ENCODE results near the gene STPG1. TPM values are rescaled to one million over a fixed set of nuclear protein-coding genes. Genes with fewer than 3 reads are reported as not detected.
A peak's percentile ranks its signal among the peaks of the same experiment; 100 is the strongest.

Gene STPG1
- polyA plus RNA-seq, 1 donor: 5.7 TPM

GRCh38 chr1:24329331-24329730 lies 84.3 kb downstream of the STPG1 start:
- H3K4me3 ChIP-seq (ENCODE audit: low read length): no peak overlapping the region
- WGBS (ENCODE audit: insufficient coverage, low lambda C conversion rate): no CpG with 5 or more reads among the region's 9 CpGs
- no peaks in the 10 kb centered on the region for H3K27me3 ChIP-seq (ENCODE audit: control insufficient read depth, insufficient read depth, low read length)
- no peaks in the 10 kb centered on the region for H3K9me3 ChIP-seq (ENCODE audit: control insufficient read depth, low read depth, low read length)
- H3K36me3 ChIP-seq (ENCODE audit: control insufficient read depth, insufficient read depth, low read length): no peaks in the 10 kb centered on the region
- H3K27ac ChIP-seq (ENCODE audit: low read length): no peak overlapping the region
- H3K4me1 ChIP-seq (ENCODE audit: control insufficient read depth, insufficient read depth, low read length): no peaks in the 10 kb centered on the region
- no peak for DNase-seq

DNA sequence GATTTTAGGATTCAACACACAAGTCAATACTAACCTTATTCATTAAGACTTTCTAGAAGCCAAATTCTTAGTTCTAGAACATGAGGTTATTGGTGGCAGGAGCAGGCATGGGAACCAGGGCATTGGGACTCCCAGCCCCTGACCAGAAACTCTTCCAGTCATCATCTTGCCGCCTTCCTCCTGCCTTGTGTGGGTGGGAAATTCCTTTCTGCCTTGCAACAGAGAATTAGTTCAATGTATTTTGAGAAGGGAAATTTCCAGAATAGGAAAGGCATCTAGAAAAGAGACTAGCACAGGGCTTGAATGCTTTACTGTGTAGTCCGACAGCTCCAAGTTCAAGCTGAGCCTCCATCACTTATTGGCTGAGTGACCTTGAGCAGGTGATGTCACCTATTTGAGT lies 85.7 kb downstream of the STPG1 start:
- no CpG with 5 or more reads among the region's 2 CpGs for WGBS (ENCODE audit: insufficient coverage, low lambda C conversion rate)
- no peak for DNase-seq
- Histone ChIP-seq H3K36me3 (ENCODE audit: control insufficient read depth, insufficient read depth, low read length) (no peaks in the 10 kb centered on the region), H3K4me1 (ENCODE audit: control insufficient read depth, insufficient read depth, low read length) (no peaks in the 10 kb centered on the region), H3K4me3 (ENCODE audit: low read length) (no peak overlapping the region), H3K27ac (ENCODE audit: low read length) (no peak overlapping the region), H3K9me3 (ENCODE audit: control insufficient read depth, low read depth, low read length) (no peaks in the 10 kb centered on the region), H3K27me3 (ENCODE audit: control insufficient read depth, insufficient read depth, low read length) (no peaks in the 10 kb centered on the region)

DNA sequence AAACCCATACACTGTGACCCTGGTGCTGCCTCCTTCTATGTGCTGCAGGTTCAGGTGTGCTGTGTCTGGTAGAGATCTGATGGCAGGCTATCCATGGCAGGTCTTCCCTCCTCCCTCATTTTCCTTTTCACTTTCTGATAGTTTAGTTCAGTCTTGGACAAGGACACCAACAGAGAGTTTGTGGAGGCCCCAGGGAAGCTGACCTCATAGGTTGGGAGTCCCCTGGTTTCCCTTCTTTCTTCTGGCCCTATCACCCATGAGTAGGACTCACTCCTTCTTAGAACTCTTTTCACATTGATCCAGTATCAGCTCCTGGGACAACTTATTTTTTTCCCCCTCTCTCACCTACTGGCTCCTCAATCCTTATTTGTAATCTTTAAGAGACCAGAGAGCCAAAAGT lies 86.1 kb downstream of the STPG1 start:
- Histone ChIP-seq H3K9me3 (ENCODE audit: control insufficient read depth, low read depth, low read length) (no peaks in the 10 kb centered on the region), H3K27ac (ENCODE audit: low read length) (no peak overlapping the region), H3K4me1 (ENCODE audit: control insufficient read depth, insufficient read depth, low read length) (no peaks in the 10 kb centered on the region), H3K36me3 (ENCODE audit: control insufficient read depth, insufficient read depth, low read length) (no peaks in the 10 kb centered on the region), H3K4me3 (ENCODE audit: low read length) (no peak overlapping the region), H3K27me3 (ENCODE audit: control insufficient read depth, insufficient read depth, low read length) (no peaks in the 10 kb centered on the region)
- no peak for DNase-seq

GRCh38 chr1:24325587-24326449 lies 87.8 kb downstream of the STPG1 start:
- WGBS (ENCODE audit: insufficient coverage, low lambda C conversion rate): no CpG with 5 or more reads among the region's 7 CpGs
- H3K36me3 ChIP-seq (ENCODE audit: control insufficient read depth, insufficient read depth, low read length): no peaks in the 10 kb centered on the region
- peak in 1 of 2 donors; percentile 51 for DNase-seq
- no peak overlapping the region for H3K27ac ChIP-seq (ENCODE audit: low read length)
- no peaks in the 10 kb centered on the region for H3K9me3 ChIP-seq (ENCODE audit: control insufficient read depth, low read depth, low read length)
- peaks cover 7% of the 10 kb centered on the region for H3K27me3 ChIP-seq (ENCODE audit: control insufficient read depth, insufficient read depth, low read length)
- no peak overlapping the region for H3K4me3 ChIP-seq (ENCODE audit: low read length)
- H3K4me1 ChIP-seq (ENCODE audit: control insufficient read depth, insufficient read depth, low read length): peaks cover 7% of the 10 kb centered on the region

DNA sequence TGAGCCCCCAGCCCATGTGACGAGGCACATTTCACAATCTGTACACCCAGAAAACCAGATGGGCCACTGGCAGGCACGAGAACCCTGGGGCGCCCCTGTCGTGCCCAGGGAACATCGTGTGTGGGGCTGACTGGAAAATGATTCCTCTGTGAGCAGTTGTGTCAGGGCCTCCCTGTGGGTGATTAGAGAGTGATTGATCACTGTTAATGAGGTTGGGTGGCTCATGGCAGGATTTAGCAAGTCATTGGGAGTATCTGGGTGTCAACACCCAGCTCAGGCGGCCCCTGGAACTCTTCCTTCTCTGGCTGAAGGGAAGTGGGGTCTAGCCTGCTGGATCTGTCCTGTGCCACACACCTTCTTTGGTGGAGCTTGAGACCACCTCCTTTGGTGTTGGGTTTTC lies 88.7 kb downstream of the STPG1 start:
- H3K36me3 ChIP-seq (ENCODE audit: control insufficient read depth, insufficient read depth, low read length): no peaks in the 10 kb centered on the region

GRCh38 chr1:24323281-24323680 lies 90.3 kb downstream of the STPG1 start:
- peak in 1 of 2 donors; percentile 11 for DNase-seq
- H3K4me1 ChIP-seq (ENCODE audit: control insufficient read depth, insufficient read depth, low read length): peaks cover 12% of the 10 kb centered on the region
- no peaks in the 10 kb centered on the region for H3K9me3 ChIP-seq (ENCODE audit: control insufficient read depth, low read depth, low read length)
- no peak overlapping the region for H3K27ac ChIP-seq (ENCODE audit: low read length)
- no peak overlapping the region for H3K4me3 ChIP-seq (ENCODE audit: low read length)
- H3K36me3 ChIP-seq (ENCODE audit: control insufficient read depth, insufficient read depth, low read length): no peaks in the 10 kb centered on the region
- WGBS (ENCODE audit: insufficient coverage, low lambda C conversion rate): no CpG with 5 or more reads among the region's 2 CpGs
- H3K27me3 ChIP-seq (ENCODE audit: control insufficient read depth, insufficient read depth, low read length): peaks cover 19% of the 10 kb centered on the region

More for the DNA sequence above, 88.7 kb downstream of the STPG1 start:
- H3K9me3 ChIP-seq (ENCODE audit: control insufficient read depth, low read depth, low read length): no peaks in the 10 kb centered on the region
- no peak for DNase-seq
- H3K27ac ChIP-seq (ENCODE audit: low read length): no peak overlapping the region
- peaks cover 15% of the 10 kb centered on the region for H3K27me3 ChIP-seq (ENCODE audit: control insufficient read depth, insufficient read depth, low read length)
- no peak overlapping the region for H3K4me3 ChIP-seq (ENCODE audit: low read length)
- no CpG with 5 or more reads among the region's 6 CpGs for WGBS (ENCODE audit: insufficient coverage, low lambda C conversion rate)
- peaks cover 7% of the 10 kb centered on the region for H3K4me1 ChIP-seq (ENCODE audit: control insufficient read depth, insufficient read depth, low read length)

DNA sequence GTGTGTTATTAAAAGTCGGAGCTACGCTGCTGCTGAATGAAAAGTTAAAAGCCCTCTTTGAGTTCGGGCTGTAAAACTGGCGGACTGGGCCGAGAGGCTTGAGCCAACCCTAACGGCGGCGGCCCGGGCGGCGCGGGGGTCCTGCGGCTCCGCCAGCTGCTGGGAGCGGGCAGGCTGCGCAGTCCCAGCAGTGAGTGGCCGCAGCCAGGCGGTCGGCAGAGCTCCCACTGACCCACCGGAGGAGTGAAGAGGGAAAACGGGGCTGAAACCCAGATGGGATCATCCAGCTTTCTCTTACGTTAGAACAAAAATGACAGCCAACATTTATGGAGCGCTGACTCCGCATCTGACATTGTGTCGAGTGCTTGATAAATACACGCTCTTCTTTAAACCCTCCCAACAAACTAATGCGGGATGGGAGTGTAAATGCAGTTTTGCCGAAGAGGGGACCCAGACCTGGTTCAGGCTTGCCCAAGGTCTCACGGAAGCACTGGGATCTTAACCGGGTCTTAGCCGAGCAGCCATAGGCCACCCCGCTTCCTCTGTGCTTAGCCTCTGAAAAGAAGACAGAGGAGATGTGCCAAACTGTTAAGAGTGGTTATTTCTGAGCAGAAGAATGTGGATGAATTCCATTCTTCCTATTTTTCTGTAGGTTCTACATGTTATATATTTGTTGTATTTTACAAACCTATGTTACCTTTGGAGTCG lies 91.0 kb downstream of the STPG1 start:
- WGBS (ENCODE audit: insufficient coverage, low lambda C conversion rate): 90% methylated on average over 2 of the region's 33 CpGs
- H3K9me3 ChIP-seq (ENCODE audit: control insufficient read depth, low read depth, low read length): no peaks in the 10 kb centered on the region
- peaks cover 12% of the 10 kb centered on the region for H3K4me1 ChIP-seq (ENCODE audit: control insufficient read depth, insufficient read depth, low read length)
- H3K27ac ChIP-seq (ENCODE audit: low read length): no peak overlapping the region
- no peaks in the 10 kb centered on the region for H3K36me3 ChIP-seq (ENCODE audit: control insufficient read depth, insufficient read depth, low read length)
- H3K27me3 ChIP-seq (ENCODE audit: control insufficient read depth, insufficient read depth, low read length): peaks cover 19% of the 10 kb centered on the region
- no peak for DNase-seq
- H3K4me3 ChIP-seq (ENCODE audit: low read length): peak overlapping the region; percentile 64

GRCh38 chr1:24321697-24322469 lies 91.7 kb downstream of the STPG1 start:
- Histone ChIP-seq H3K27ac (ENCODE audit: low read length) (no peak overlapping the region), H3K4me3 (ENCODE audit: low read length) (peak overlapping the region; percentile 64), H3K9me3 (ENCODE audit: control insufficient read depth, low read depth, low read length) (no peaks in the 10 kb centered on the region), H3K36me3 (ENCODE audit: control insufficient read depth, insufficient read depth, low read length) (no peaks in the 10 kb centered on the region), H3K27me3 (ENCODE audit: control insufficient read depth, insufficient read depth, low read length) (peaks cover 19% of the 10 kb centered on the region), H3K4me1 (ENCODE audit: control insufficient read depth, insufficient read depth, low read length) (peaks cover 12% of the 10 kb centered on the region)
- peak in 1 of 2 donors; percentile 67 for DNase-seq
- no CpG with 5 or more reads among the region's 72 CpGs for WGBS (ENCODE audit: insufficient coverage, low lambda C conversion rate)

GRCh38 chr1:24321126-24321525 lies 92.5 kb downstream of the STPG1 start:
- peaks cover 12% of the 10 kb centered on the region for H3K4me1 ChIP-seq (ENCODE audit: control insufficient read depth, insufficient read depth, low read length)
- peaks cover 19% of the 10 kb centered on the region for H3K27me3 ChIP-seq (ENCODE audit: control insufficient read depth, insufficient read depth, low read length)
- no peak for DNase-seq
- no peaks in the 10 kb centered on the region for H3K36me3 ChIP-seq (ENCODE audit: control insufficient read depth, insufficient read depth, low read length)
- no CpG with 5 or more reads among the region's 8 CpGs for WGBS (ENCODE audit: insufficient coverage, low lambda C conversion rate)
- H3K4me3 ChIP-seq (ENCODE audit: low read length): peak overlapping the region; percentile 64
- no peak overlapping the region for H3K27ac ChIP-seq (ENCODE audit: low read length)
- H3K9me3 ChIP-seq (ENCODE audit: control insufficient read depth, low read depth, low read length): no peaks in the 10 kb centered on the region

DNA sequence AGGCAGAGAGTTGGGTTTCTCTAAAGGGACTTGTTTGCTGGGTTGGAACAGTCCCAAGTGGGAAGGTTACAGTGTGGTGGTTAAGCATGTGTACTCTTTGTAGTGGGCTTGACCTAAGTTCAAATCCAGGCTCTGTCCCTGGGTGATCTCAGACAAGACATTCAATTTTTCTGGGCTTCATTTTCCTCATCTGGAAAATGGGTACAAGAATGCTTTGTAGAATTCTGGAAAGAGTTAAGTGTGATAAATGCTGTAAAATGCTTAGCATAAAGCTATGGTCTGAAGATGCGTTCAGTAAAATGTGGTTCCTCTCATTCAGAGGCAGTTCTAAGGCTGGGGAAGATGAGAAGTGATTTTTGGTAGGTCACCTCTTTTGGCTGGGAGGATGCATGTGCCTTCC lies 93.6 kb downstream of the STPG1 start:
- H3K4me1 ChIP-seq (ENCODE audit: control insufficient read depth, insufficient read depth, low read length): peaks cover 12% of the 10 kb centered on the region
- no peaks in the 10 kb centered on the region for H3K36me3 ChIP-seq (ENCODE audit: control insufficient read depth, insufficient read depth, low read length)
- H3K4me3 ChIP-seq (ENCODE audit: low read length): no peak overlapping the region
- peaks cover 19% of the 10 kb centered on the region for H3K27me3 ChIP-seq (ENCODE audit: control insufficient read depth, insufficient read depth, low read length)
- no CpG with 5 or more reads among the region's 1 CpG for WGBS (ENCODE audit: insufficient coverage, low lambda C conversion rate)
- no peak for DNase-seq
- no peaks in the 10 kb centered on the region for H3K9me3 ChIP-seq (ENCODE audit: control insufficient read depth, low read depth, low read length)
- no peak overlapping the region for H3K27ac ChIP-seq (ENCODE audit: low read length)
